Neural progenitor cell (in vitro differentiated cells): Measurements from ENCODE around the gene NAA20.

ENCODE experiments used
- EZH2 ChIP-seq: fragments of 200-600 bp; sonication (generic); IDR thresholded peaks from 2 replicates; pipeline ENCODE4 v1.6.1; 2017; ENCODE audit warnings: antibody characterized with exemption, mild to moderate bottlenecking, moderate library complexity
- EZH2phosphoT487 ChIP-seq: fragments of 200-600 bp; sonication (generic); IDR thresholded peaks from 2 replicates; pipeline ENCODE4 v1.6.1; 2017; ENCODE audit warnings: antibody characterized with exemption

DNA sequence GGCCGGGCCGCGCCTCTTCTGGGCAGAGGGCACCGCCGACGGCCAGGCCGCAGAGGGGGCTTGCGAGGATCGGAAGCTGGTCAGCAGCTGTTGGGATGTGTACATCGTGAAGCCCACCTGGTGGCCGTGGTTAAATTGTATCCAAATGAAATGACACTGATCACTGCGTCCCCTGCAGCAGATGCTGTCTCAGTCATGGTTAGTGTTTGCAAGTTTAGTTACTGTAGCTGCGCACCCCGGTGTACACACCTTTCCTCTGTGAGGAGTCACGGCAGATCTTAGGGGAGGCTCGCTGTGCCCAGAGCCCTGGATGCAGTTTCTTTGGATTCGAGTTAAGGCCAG, 653 bp downstream of the NAA20 start:
- no peak for TF ChIP-seq EZH2
- TF ChIP-seq EZH2phosphoT487: no peak
